ENCODE data around the gene SHB.

Gene SHB

DNA sequence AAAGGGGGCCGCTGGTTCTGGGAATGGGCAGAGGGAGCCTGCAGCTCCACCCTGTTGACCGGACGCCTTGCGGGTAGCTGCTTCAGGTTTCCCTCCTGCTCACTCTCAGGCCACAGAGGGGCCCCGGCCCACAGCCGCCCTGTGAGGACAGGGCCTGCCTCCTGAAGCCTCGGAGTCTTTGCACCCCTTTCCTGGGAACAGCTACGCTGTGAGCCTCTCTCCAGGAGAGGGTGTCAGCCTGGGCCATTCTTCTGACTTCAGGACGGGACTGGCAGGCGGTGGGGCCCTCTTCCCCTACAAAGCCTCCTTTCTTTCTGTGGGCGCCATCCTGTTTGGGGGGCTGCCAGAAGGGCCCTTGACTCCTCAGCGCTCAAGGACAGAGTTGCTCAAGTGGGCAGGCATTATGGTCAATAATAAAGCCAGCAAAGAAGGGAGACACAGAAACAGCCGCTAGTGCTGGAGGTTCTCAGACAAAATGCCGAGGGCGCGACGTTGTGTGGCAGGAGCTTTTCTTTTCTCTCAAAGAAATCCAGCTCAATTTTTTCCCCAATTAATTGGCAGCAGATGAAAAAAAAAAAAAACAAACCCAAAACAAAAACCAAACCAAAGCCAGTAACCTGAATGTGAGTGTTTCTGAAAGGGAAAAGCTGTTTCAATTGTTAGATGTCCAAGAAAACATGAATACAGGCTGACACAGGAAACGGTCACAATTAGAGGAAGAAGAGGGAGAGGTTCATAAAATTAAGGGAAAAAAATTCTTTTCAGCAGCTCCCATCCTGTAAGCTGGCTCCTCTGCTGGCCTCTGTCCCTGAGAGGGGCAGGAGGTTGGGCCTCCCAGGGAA, 152.3 kb downstream of the SHB start:
- H3K4me3 ChIP-seq (ENCODE audit: low read depth, low read length) = no peak overlapping the region
- no peak for DNase-seq (ENCODE audit: low read depth)
- TF ChIP-seq, protein P1, sequence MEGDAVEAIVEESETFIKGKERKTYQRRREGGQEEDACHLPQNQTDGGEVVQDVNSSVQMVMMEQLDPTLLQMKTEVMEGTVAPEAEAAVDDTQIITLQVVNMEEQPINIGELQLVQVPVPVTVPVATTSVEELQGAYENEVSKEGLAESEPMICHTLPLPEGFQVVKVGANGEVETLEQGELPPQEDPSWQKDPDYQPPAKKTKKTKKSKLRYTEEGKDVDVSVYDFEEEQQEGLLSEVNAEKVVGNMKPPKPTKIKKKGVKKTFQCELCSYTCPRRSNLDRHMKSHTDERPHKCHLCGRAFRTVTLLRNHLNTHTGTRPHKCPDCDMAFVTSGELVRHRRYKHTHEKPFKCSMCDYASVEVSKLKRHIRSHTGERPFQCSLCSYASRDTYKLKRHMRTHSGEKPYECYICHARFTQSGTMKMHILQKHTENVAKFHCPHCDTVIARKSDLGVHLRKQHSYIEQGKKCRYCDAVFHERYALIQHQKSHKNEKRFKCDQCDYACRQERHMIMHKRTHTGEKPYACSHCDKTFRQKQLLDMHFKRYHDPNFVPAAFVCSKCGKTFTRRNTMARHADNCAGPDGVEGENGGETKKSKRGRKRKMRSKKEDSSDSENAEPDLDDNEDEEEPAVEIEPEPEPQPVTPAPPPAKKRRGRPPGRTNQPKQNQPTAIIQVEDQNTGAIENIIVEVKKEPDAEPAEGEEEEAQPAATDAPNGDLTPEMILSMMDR (IDR thresholded peaks at IDR 0.05; ENCODE audit: insufficient read depth, low read depth, low read length, missing control alignments) = no peak

DNA sequence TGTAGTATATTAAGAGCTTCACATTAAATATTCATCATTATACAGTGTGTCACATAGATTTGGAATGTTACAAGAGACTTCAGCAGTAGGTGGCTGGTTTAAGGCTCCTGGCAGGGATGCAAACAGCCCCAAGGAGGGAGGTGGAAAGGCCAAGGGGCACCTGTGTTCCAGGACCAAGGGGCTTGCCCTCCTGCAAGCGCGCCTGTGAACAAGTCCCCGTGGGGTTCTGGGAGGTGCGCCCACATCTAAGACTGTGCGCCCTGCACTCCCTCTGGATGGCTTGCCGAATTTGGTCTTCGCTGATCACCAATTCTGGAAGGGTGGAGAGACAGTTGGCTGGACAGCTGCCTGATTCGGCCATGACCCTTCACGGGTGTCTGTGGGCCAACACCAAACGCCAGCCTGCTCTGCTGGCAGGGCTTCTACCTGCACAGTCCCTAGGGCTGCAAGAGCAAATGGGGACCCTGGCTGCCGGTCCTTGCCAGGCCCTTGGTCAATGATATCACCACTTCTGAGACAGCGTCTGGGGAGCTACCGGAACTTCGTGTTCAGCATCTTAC, 153.0 kb downstream of the SHB start:
- TF ChIP-seq, protein P1 (IDR thresholded peaks at IDR 0.05; ENCODE audit: insufficient read depth, low read depth, low read length, missing control alignments) = no peak
- DNase-seq (ENCODE audit: low read depth) = no peak
- H3K4me3 ChIP-seq (ENCODE audit: low read depth, low read length) = no peak overlapping the region

DNA sequence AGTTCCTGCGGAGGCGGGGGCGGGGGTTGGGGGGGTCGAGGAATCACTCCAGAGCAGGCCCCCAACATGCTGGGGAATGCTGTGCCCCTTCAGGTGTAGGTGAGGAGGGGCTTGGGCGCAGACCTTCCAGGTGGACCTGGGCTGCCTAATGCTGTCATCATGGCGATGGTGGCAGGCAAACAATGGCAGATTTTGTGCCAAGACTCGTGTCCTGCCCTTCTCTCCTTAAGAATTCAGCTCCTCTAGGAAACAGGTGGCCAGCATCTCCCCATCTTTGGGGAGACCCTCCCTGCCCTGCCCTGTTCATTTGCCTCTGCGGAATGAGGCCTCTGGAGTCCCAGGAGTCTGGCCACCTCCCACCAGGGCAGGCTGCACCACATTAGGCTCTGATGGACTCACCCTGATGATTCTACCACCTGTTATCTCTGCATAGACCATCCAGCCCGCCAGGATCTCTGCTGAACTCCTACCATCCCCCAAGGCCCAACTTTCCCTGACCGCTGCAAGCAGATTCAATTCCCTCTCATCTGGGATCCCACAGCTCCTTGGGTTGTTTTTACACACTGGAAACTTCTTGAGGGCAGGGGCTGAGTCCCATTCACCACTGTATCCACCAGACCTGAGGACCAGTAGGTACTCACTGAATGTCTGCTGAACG, 154.2 kb downstream of the SHB start:
- TF ChIP-seq, protein P1 (IDR thresholded peaks at IDR 0.05; ENCODE audit: insufficient read depth, low read depth, low read length, missing control alignments) = no peak
- H3K4me3 ChIP-seq (ENCODE audit: low read depth, low read length) = no peak overlapping the region
- DNase-seq (ENCODE audit: low read depth) = no peak

DNA sequence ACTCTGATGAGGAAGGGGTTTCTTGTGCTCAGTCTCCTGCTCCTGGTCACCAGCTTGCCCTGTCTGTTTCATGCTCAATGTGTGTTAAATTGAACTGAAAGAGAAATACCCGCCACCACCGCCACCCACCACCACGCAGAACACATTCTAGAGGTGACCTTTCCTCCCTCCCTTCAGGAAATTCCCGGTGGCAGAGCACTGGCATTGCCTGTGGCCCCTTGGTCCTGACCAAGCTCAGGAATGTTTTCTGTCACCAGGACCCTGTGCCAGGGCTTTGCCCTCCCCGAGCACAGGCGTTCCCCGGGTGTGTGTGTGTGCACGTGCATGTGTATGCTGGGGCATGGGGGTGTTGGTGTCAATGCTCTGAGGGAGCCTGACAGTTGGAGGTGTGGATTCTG, 154.9 kb downstream of the SHB start:
- TF ChIP-seq, protein P1 (IDR thresholded peaks at IDR 0.05; ENCODE audit: insufficient read depth, low read depth, low read length, missing control alignments) = no peak
- no peak for DNase-seq (ENCODE audit: low read depth)

DNA sequence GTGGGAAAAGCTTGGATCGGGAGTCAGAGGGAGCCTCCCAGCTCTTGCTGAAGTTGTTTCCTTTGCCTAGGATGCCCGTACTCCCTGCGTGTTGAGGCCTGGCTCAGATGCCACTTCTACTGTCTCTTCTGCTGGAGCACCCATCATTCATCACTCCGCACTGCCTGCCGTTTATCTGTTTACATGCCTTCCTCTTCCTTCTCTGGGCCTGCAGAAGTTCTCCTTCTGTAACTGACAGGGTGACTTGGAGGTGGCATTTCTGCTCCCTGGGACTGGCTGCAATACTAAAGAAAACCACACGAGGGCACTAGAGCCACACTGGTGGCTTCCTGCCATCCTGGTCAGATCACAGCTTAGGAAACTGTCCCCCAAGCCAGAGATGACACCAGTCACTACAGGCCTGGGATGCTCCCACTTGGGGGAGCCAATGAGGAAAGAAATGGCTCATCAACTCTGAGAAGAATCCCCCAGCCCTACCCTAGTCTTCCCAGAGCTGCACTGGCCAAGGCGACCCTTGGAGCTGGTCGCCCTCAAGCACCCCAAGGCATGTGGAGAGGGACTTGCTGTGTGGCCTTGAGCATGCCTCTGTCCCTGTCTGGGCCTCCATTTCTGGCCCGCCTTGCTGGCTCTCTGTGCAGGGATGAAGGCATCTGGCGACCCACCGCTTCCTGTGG, 155.4 kb downstream of the SHB start:
- peak; percentile 85 for DNase-seq (ENCODE audit: low read depth)
- TF ChIP-seq, protein P1 (IDR thresholded peaks at IDR 0.05; ENCODE audit: insufficient read depth, low read depth, low read length, missing control alignments) = peak; percentile 95
- H3K4me3 ChIP-seq (ENCODE audit: low read depth, low read length) = no peak overlapping the region

More for the DNA sequence above, 154.9 kb downstream of the SHB start:
- H3K4me3 ChIP-seq (ENCODE audit: low read depth, low read length) = no peak overlapping the region

DNA sequence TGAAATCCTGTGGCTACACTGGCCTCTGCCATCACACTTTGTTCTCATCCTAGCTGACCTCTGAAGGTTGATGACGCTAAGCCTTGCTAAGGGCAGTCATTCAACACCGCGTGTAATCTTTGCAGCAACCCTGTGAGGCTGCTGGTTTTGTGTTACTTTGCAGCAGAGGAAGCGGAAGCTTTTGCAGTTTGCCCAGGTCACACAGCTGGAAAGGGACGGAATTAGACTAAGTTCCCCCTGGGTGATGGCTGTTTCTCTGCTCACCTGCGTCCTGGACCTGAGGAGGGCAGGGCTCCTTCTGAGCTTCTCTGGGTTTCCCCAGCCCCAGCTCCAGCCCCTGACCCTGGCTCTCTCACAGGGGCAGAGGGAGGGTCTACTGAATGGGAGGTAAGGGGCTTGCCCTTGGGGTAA, 157.8 kb downstream of the SHB start:
- H3K4me3 ChIP-seq (ENCODE audit: low read depth, low read length) = no peak overlapping the region
- TF ChIP-seq, protein P1 (IDR thresholded peaks at IDR 0.05; ENCODE audit: insufficient read depth, low read depth, low read length, missing control alignments) = no peak
- DNase-seq (ENCODE audit: low read depth) = no peak
